OCI-LY7 (cell line): ENCODE data around the gene CHN1.

Experiments used
- CTCF ChIP-seq: fragments of 200-600 bp; sonication (generic); conservative IDR thresholded peaks from 2 replicates; pipeline ENCODE4 v1.5.1; 2014; ENCODE audit warnings: mild to moderate bottlenecking, antibody characterized with exemption, low read length, moderate library complexity, mixed read lengths
- EZH2phosphoT487 ChIP-seq: fragments of 200-600 bp; sonication (generic); IDR thresholded peaks from 2 replicates; pipeline ENCODE4 v1.6.1; 2018; ENCODE audit warnings: low read depth, borderline replicate concordance, mild to moderate bottlenecking, mixed run types, antibody characterized with exemption, low read length, moderate library complexity, mixed read lengths

- TF ChIP-seq CTCF (no peak), EZH2phosphoT487 (no peak)
Measured at GRCh38 chr2:174967691-174968260, 37.4 kb downstream of the CHN1 start.
